ENCODE data around the gene ETV3L. TPM values are rescaled to one million over a fixed set of nuclear protein-coding genes. Genes with fewer than 3 reads are reported as not detected.
A peak's percentile ranks its signal among the peaks of the same experiment; 100 is the strongest.

The ETV3L gene
- total RNA-seq, 2 experiments from 2014 or later: not detected

- peak overlapping the region; percentile 90 for H3K27ac Mint-ChIP-seq
- intact Hi-C loops (cut with micrococcal nuclease): no loop called here
- ChIA-PET POLR2A (interaction anchor here (0.6 to 1.3 kb wide), 2 partner anchors 15 to 385 kb away, joined by 3 read pairs; partner anchors contain the start of gene HDGF), CTCF (interaction anchor here (1.2 to 10.9 kb wide), 4 partner anchors 18 to 446 kb away, joined by 3 to 99 read pairs (median 6); no protein-coding TSS in a partner anchor)
- DNase-seq: no peak
- H3K27me3 Mint-ChIP-seq: no peaks in the 10 kb centered on the region
- H3K4me3 Mint-ChIP-seq: peak overlapping the region; percentile 95
- H3K4me1 Mint-ChIP-seq (ENCODE audit: low read depth): peaks cover 74% of the 10 kb centered on the region
- peaks cover 54% of the 10 kb centered on the region for H3K36me3 Mint-ChIP-seq (ENCODE audit: low read depth)
- no peak for ATAC-seq
- TF ChIP-seq CTCF (IDR thresholded peaks at IDR 0.05): no peak
- H3K9me3 Mint-ChIP-seq: no peaks in the 10 kb centered on the region
These were observed 37.4 kb upstream of the ETV3L start for GRCh38 chr1:157137046-157137407.

GRCh38 chr1:157136133-157136532 is 36.5 kb upstream of the ETV3L start:
- peaks cover 80% of the 10 kb centered on the region for H3K4me1 Mint-ChIP-seq (ENCODE audit: low read depth)
- peak overlapping the region; percentile 95 for H3K4me3 Mint-ChIP-seq
- H3K27me3 Mint-ChIP-seq: no peaks in the 10 kb centered on the region
- intact Hi-C loops (cut with micrococcal nuclease): no loop called here
- H3K27ac Mint-ChIP-seq: peak overlapping the region; percentile 90
- no peak for TF ChIP-seq CTCF (IDR thresholded peaks at IDR 0.05)
- DNase-seq (peak; percentile 26), ATAC-seq (no peak)
- POLR2A ChIA-PET: interaction anchor here (0.9 to 1.3 kb wide), 2 partner anchors 11 to 16 kb away, joined by 3 read pairs; no protein-coding TSS in a partner anchor
- H3K36me3 Mint-ChIP-seq (ENCODE audit: low read depth): peaks cover 62% of the 10 kb centered on the region
- H3K9me3 Mint-ChIP-seq: no peaks in the 10 kb centered on the region
- CTCF ChIA-PET: interaction anchor here (0.6 to 10.9 kb wide), 10 partner anchors 9 to 62 kb away, joined by 3 to 99 read pairs (median 4); no protein-coding TSS in a partner anchor

GRCh38 chr1:157135646-157136045 is 36.0 kb upstream of the ETV3L start:
- Mint-ChIP-seq H3K4me1 (ENCODE audit: low read depth) (peaks cover 75% of the 10 kb centered on the region), H3K36me3 (ENCODE audit: low read depth) (peaks cover 64% of the 10 kb centered on the region), H3K9me3 (no peaks in the 10 kb centered on the region), H3K4me3 (peak overlapping the region; percentile 95), H3K27ac (peak overlapping the region; percentile 90), H3K27me3 (no peaks in the 10 kb centered on the region)
- CTCF ChIA-PET: interaction anchor here (0.6 to 10.9 kb wide), 9 partner anchors 10 to 61 kb away, joined by 3 to 99 read pairs (median 4); no protein-coding TSS in a partner anchor
- POLR2A ChIA-PET: interaction anchor here (0.9 to 1.3 kb wide), 2 partner anchors 12 to 16 kb away, joined by 3 read pairs; no protein-coding TSS in a partner anchor
- TF ChIP-seq CTCF (IDR thresholded peaks at IDR 0.05): no peak
- intact Hi-C loops (cut with micrococcal nuclease): no loop called here
- DNase-seq (peak; percentile 24), ATAC-seq (no peak)

GRCh38 chr1:157135070-157135469 is 35.5 kb upstream of the ETV3L start:
- ChIA-PET CTCF (interaction anchor here (1.1 to 10.9 kb wide), 8 partner anchors 9 to 49 kb away, joined by 3 to 99 read pairs (median 4); no protein-coding TSS in a partner anchor), POLR2A (no interaction called here)
- no peak for TF ChIP-seq CTCF (IDR thresholded peaks at IDR 0.05)
- Mint-ChIP-seq H3K27ac (peak overlapping the region; percentile 90), H3K36me3 (ENCODE audit: low read depth) (peaks cover 68% of the 10 kb centered on the region), H3K9me3 (no peaks in the 10 kb centered on the region), H3K27me3 (no peaks in the 10 kb centered on the region), H3K4me1 (ENCODE audit: low read depth) (peaks cover 70% of the 10 kb centered on the region), H3K4me3 (peak overlapping the region; percentile 95)
- no peak for ATAC-seq
- intact Hi-C loops (cut with micrococcal nuclease): no loop called here
- DNase-seq: no peak

DNA sequence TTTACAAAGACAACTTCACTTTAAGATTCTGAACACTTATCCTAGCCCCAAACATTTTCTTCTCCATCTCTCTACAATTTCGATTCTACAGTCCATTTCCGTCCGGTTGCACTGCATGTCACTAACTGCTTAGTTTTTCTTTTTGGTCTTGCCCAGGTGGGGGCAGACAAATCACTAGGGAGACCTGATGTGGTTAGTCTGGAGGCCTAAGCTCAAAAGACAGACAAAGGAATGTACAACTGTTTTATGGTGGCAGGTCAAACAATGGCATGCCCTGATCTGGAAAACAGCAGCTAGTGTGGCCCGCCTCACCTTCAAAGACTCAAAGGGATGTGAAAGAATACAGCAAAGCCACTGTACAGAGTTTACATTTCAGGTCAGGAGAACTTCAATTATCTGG is 34.8 kb upstream of the ETV3L start:
- no peak for ATAC-seq
- Mint-ChIP-seq H3K27ac (peak overlapping the region; percentile 48), H3K27me3 (no peaks in the 10 kb centered on the region), H3K4me3 (peak overlapping the region; percentile 28), H3K4me1 (ENCODE audit: low read depth) (peaks cover 63% of the 10 kb centered on the region), H3K9me3 (no peaks in the 10 kb centered on the region), H3K36me3 (ENCODE audit: low read depth) (peaks cover 70% of the 10 kb centered on the region)
- POLR2A ChIA-PET: no interaction called here
- no peak for TF ChIP-seq CTCF (IDR thresholded peaks at IDR 0.05)
- no peak for DNase-seq
- intact Hi-C loops (cut with micrococcal nuclease): no loop called here
- CTCF ChIA-PET: interaction anchor here (1.1 to 10.9 kb wide), 6 partner anchors 13 to 243 kb away, joined by 3 to 99 read pairs (median 4); no protein-coding TSS in a partner anchor

Data from activated CD8-positive, alpha-beta T cell treated with anti-CD3 and anti-CD28 coated beads for 36 hours (primary cell).